ENCODE data around the gene DHRSX.

- TF ChIP-seq REST (IDR thresholded peaks at IDR 0.05; ENCODE audit: borderline replicate concordance) = no peak
- no peak for TF ChIP-seq POLR2AphosphoS5 (IDR thresholded peaks at IDR 0.05)
- no peak for TF ChIP-seq CTCF (IDR thresholded peaks at IDR 0.05; ENCODE audit: poor library complexity, severe bottlenecking)
- TF ChIP-seq MXI1 (conservative IDR thresholded peaks at IDR 0.05; ENCODE audit: poor library complexity, severe bottlenecking) = no peak
- no peak for TF ChIP-seq EZH2 (IDR thresholded peaks at IDR 0.05; ENCODE audit: borderline replicate concordance, insufficient read depth, low read length, poor library complexity, severe bottlenecking)
- no peak for TF ChIP-seq EP300 (conservative IDR thresholded peaks at IDR 0.05; ENCODE audit: poor library complexity, severe bottlenecking)
- no peak for TF ChIP-seq TAF1 (IDR thresholded peaks at IDR 0.05; ENCODE audit: low read depth)
These were observed 127.2 kb downstream of the DHRSX start for GRCh38 chrX:2373615-2374014.

Data from neural cell (in vitro differentiated cells).